ENCODE results near the gene LAMP5.

DNA sequence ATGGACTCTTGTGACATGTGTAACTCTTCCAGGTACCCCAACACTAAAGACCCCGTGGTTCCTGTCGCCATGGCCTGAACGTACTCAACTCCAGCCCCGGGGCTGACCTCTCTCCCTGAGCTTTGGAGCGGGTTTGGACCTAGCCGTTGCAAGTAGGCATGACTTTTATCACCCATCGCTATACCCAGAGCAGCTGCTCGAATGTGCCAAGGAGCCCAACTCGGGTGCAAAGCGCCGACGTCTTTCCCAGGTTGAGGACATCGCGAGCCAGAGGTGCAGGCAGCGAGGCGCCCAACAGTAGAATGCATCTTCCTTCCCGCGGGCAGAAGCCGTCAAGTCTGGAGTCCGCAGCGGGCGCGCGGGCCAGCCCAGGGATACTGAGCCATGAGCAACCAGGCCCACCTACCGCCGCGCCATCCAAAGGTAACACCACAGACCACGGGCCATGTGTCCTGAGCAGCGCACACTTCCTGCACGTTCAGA lies 5.7 kb upstream of the LAMP5 start:
- TF ChIP-seq, protein P1, sequence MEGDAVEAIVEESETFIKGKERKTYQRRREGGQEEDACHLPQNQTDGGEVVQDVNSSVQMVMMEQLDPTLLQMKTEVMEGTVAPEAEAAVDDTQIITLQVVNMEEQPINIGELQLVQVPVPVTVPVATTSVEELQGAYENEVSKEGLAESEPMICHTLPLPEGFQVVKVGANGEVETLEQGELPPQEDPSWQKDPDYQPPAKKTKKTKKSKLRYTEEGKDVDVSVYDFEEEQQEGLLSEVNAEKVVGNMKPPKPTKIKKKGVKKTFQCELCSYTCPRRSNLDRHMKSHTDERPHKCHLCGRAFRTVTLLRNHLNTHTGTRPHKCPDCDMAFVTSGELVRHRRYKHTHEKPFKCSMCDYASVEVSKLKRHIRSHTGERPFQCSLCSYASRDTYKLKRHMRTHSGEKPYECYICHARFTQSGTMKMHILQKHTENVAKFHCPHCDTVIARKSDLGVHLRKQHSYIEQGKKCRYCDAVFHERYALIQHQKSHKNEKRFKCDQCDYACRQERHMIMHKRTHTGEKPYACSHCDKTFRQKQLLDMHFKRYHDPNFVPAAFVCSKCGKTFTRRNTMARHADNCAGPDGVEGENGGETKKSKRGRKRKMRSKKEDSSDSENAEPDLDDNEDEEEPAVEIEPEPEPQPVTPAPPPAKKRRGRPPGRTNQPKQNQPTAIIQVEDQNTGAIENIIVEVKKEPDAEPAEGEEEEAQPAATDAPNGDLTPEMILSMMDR (IDR thresholded peaks at IDR 0.05; ENCODE audit: low read length): no peak
- TF ChIP-seq EZH2 (IDR thresholded peaks at IDR 0.05; ENCODE audit: borderline replicate concordance, low read length): no peak

Data from OCI-LY1 (cell line).